Measurements from ENCODE around the gene GALNT17.
"Not testable (repeated sequence)": the region's sequence is repeated elsewhere in the genome, so short reads cannot be mapped to it uniquely, and the experiment has no call there.

The GALNT17 gene

GRCh38 chr7:71708710-71709109 is 576.8 kb downstream of the GALNT17 start:
- no peak for DNase-seq

GRCh38 chr7:71710442-71710841 is 578.5 kb downstream of the GALNT17 start:
- no peak for DNase-seq

GRCh38 chr7:71712653-71713180 is 580.8 kb downstream of the GALNT17 start:
- no peak for DNase-seq

- no peak for DNase-seq
Measured at GRCh38 chr7:71716690-71717089, 584.7 kb downstream of the GALNT17 start.

GRCh38 chr7:71718563-71718962 is 586.6 kb downstream of the GALNT17 start:
- no peak for DNase-seq

GRCh38 chr7:71721742-71722141 is 589.8 kb downstream of the GALNT17 start:
- DNase-seq, result no peak

- DNase-seq, result no peak
Measured at GRCh38 chr7:71723859-71724258, 591.9 kb downstream of the GALNT17 start.

- DNase-seq, result no peak
Measured at GRCh38 chr7:71727347-71727746, 595.4 kb downstream of the GALNT17 start.

GRCh38 chr7:71731740-71732139 is 599.8 kb downstream of the GALNT17 start:
- DNase-seq, result no peak

- DNase-seq, result peak; percentile 73
Measured at GRCh38 chr7:71733107-71733870, 601.3 kb downstream of the GALNT17 start.

- peak; percentile 70 for DNase-seq
Measured at GRCh38 chr7:71735961-71736556, 604.1 kb downstream of the GALNT17 start.

- not testable (repeated sequence) for DNase-seq
Measured at GRCh38 chr7:71737931-71738540, 606.1 kb downstream of the GALNT17 start.

- no peak for DNase-seq
Measured at GRCh38 chr7:71739520-71740173, 607.7 kb downstream of the GALNT17 start.

- no peak for DNase-seq
Measured at GRCh38 chr7:71740174-71740560, 608.2 kb downstream of the GALNT17 start.

- DNase-seq, result no peak
Measured at GRCh38 chr7:71746006-71746405, 614.1 kb downstream of the GALNT17 start.

GRCh38 chr7:71750290-71750689 is 618.3 kb downstream of the GALNT17 start:
- no peak for DNase-seq

GRCh38 chr7:71752171-71752935 is 620.4 kb downstream of the GALNT17 start:
- peak; percentile 55 for DNase-seq

- DNase-seq, result no peak
Measured at GRCh38 chr7:71753236-71753635, 621.3 kb downstream of the GALNT17 start.

- no peak for DNase-seq
Measured at GRCh38 chr7:71753956-71754664, 622.2 kb downstream of the GALNT17 start.

GRCh38 chr7:71754828-71755227 is 622.9 kb downstream of the GALNT17 start:
- DNase-seq, result no peak

GRCh38 chr7:71761336-71761735 is 629.4 kb downstream of the GALNT17 start:
- DNase-seq, result no peak

Measured in KG1 (cell line).